ENCODE data around the gene MED13L.

GRCh38 chr12:116257215-116257614 is 20.3 kb downstream of the MED13L start:
- TF ChIP-seq POLR2A (IDR thresholded peaks at IDR 0.05) (no peak), CTCF (IDR thresholded peaks at IDR 0.05) (no peak)

Data from lower leg skin (tissue), 3 donors.